Bronchial epithelial cell (primary cell): Measurements from ENCODE around the gene SYNGAP1. TPM values are rescaled to one million over a fixed set of nuclear protein-coding genes. Genes with fewer than 3 reads are reported as not detected.

Experiments used
- DNase-seq: peaks from one replicate; pipeline ENCODE4 v3.0.0-alpha.2; 2010; ENCODE audit warnings: low read depth
- FAIRE-seq: peaks from 2 replicates; lab custom pipeline; 2011; peaks lifted over from hg19 to GRCh38; lab: Jason Lieb, UNC
- H3K27me3 ChIP-seq: 2 replicates; pipeline ENCODE4 v1.5.1; 2011; ENCODE audit warnings: low read length; ENCODE audit not compliant: control insufficient read depth, insufficient read depth
- H3K36me3 ChIP-seq: 2 replicates; pipeline ENCODE4 v1.5.1; 2011; ENCODE audit warnings: low read length; ENCODE audit not compliant: control insufficient read depth, insufficient read depth
- H3K4me3 ChIP-seq: 2 replicates; pipeline ENCODE4 v1.5.1; 2011; ENCODE audit warnings: mild to moderate bottlenecking, low read depth, low read length, control low read depth
- total RNA-seq: library from RNA; depleted of rRNA; stranded (reverse); fragments of >200 nt; gene quantifications from 2 replicates; pipeline ENCODE4 v1.2.1, GENCODE V29; 2014
- TF ChIP-seq, protein P1 (sequence below): IDR thresholded peaks from 2 replicates; pipeline ENCODE4 v1.5.1; 2011; ENCODE audit warnings: mild to moderate bottlenecking, moderate library complexity, low read length, control low read depth, inconsistent platforms; ENCODE audit not compliant: insufficient read depth, severe bottlenecking

SYNGAP1 gene
- total RNA-seq, 1 donor from 2014 or later = 0.79 TPM

GRCh38 chr6:33456156-33456555, 36.3 kb downstream of the SYNGAP1 start:
- Histone ChIP-seq H3K36me3 (peaks cover 6% of the 10 kb centered on the region), H3K27me3 (no peaks in the 10 kb centered on the region), H3K4me3 (no peak overlapping the region)
- TF ChIP-seq, protein P1, sequence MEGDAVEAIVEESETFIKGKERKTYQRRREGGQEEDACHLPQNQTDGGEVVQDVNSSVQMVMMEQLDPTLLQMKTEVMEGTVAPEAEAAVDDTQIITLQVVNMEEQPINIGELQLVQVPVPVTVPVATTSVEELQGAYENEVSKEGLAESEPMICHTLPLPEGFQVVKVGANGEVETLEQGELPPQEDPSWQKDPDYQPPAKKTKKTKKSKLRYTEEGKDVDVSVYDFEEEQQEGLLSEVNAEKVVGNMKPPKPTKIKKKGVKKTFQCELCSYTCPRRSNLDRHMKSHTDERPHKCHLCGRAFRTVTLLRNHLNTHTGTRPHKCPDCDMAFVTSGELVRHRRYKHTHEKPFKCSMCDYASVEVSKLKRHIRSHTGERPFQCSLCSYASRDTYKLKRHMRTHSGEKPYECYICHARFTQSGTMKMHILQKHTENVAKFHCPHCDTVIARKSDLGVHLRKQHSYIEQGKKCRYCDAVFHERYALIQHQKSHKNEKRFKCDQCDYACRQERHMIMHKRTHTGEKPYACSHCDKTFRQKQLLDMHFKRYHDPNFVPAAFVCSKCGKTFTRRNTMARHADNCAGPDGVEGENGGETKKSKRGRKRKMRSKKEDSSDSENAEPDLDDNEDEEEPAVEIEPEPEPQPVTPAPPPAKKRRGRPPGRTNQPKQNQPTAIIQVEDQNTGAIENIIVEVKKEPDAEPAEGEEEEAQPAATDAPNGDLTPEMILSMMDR = no peak
- DNase-seq (no peak), FAIRE-seq (no peak)

DNA sequence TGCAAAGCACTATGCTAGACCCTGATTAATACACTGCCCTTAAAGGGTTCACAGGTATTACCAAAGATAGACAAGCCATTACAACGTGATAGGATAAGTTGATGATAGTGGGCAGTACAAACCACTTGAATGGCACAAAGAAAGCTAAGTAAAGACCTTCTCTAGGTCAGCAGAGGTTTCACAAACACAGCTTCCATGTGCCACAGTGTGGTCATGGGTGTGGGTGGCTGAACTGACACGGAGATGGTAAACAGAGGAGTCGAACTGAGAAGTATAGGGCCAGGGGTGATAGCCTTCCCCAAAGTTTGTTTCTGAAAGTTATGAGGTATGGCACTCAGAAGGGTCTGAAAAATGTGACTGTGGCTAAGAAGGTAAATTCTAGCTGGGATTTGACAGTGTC, 38.8 kb downstream of the SYNGAP1 start:
- no peak for FAIRE-seq

DNA sequence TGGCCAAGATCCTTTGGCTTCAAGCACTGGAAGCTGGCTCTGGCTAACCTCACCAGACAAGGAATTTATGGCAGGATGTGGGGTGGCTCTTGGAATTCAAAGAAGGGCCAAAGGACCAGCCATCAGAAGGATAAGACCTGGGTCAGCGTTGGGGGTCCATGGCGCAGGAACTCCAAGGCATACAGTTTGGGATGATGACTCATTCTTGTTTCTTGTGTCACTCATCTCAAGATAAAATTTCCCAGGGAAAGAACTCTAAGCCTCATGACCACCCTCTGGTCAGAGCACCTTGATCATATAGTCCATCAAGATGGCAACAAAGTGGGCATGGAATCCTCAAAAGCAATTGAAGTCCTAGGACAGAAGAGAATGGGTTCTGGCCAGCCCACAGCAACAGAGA, 39.4 kb downstream of the SYNGAP1 start:
- Histone ChIP-seq H3K4me3 (no peak overlapping the region), H3K27me3 (no peaks in the 10 kb centered on the region), H3K36me3 (peaks cover 6% of the 10 kb centered on the region)
- DNase-seq = no peak
- no peak for FAIRE-seq
- TF ChIP-seq, protein P1 = no peak

More for the DNA sequence above, 38.8 kb downstream of the SYNGAP1 start:
- H3K36me3 ChIP-seq = peaks cover 6% of the 10 kb centered on the region
- TF ChIP-seq, protein P1 = no peak
- no peak for DNase-seq
- H3K27me3 ChIP-seq = no peaks in the 10 kb centered on the region
- H3K4me3 ChIP-seq = no peak overlapping the region

DNA sequence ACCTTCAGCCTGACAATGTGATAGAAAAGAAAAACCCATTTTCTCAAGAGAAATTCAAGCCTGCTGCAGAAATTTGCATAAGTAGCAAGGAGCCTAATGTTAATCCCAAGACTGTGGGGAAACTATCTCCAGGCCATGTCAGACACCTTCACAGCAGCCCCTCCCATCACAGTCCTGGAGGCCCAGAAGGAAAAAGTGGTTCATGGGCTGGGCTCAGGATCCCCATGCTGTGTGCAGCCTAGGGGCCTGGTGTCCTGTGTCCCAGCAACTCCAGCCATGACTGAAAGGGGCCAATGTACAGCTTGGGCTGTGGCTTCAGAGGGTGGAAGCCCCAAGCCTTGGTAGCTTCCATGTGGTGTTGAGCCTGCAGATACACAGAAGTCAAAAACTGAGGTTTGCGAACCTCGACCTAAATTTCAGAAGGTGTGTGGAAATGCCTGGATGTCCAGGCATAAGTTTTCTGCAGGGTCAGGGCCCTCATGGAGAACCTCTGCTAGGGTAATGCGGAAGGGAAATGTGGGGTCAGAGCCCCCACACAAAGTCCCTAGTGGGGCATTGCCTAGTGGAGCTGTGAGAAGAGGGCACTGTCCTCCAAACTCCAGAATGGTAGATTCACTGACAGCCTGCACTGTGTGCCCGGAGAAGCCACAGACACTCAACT, 46.3 kb downstream of the SYNGAP1 start:
- TF ChIP-seq, protein P1 = no peak
- no peaks in the 10 kb centered on the region for H3K27me3 ChIP-seq
- H3K36me3 ChIP-seq = no peaks in the 10 kb centered on the region
- DNase-seq = no peak
- FAIRE-seq = no peak
- no peak overlapping the region for H3K4me3 ChIP-seq

DNA sequence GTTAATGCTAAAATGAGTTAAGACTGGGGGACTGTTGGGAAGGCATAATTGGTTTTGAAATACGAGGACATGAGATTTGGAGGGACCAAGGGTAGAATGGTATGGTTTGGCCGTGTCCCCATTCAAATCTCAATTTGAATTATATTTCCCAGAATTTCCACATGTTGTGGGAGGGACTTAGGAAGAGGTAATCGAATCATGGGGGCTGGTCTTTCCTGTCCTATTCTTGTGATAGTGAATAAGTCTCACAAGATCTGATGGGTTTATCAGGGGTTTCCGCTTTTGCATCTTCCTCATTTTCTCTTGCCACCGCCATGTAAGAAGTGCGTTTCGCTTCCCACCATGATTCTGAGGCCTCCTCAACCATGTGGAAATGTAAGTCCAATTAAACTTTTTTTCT, 47.2 kb downstream of the SYNGAP1 start:
- TF ChIP-seq, protein P1 = no peak
- DNase-seq = no peak
- Histone ChIP-seq H3K27me3 (no peaks in the 10 kb centered on the region), H3K36me3 (no peaks in the 10 kb centered on the region), H3K4me3 (no peak overlapping the region)
- no peak for FAIRE-seq

- no peaks in the 10 kb centered on the region for H3K36me3 ChIP-seq
- TF ChIP-seq, protein P1 = no peak
- FAIRE-seq = no peak
- no peak for DNase-seq
- H3K4me3 ChIP-seq = no peak overlapping the region
- H3K27me3 ChIP-seq = no peaks in the 10 kb centered on the region
These were observed 49.8 kb downstream of the SYNGAP1 start for GRCh38 chr6:33469661-33470060.
